Activated CD4-positive, alpha-beta T cell treated with anti-CD3 and anti-CD28 coated beads, Interleukin-2, amount 10 ng/mL, durations not matched to agents 7 days and 5 days (primary cell): ENCODE data around the gene TMIE. TPM values are rescaled to one million over a fixed set of nuclear protein-coding genes. Genes with fewer than 3 reads are reported as not detected.
"Not testable (repeated sequence)": the region's sequence is repeated elsewhere in the genome, so short reads cannot be mapped to it uniquely, and the experiment has no call there.

Experiments
- CTCF ChIA-PET: fragments of 350-600 bp; sonication (Branson Sonifier 250); formaldehyde crosslinking; loops from one replicate; lab custom pipeline; 2021; ENCODE audit warnings: antibody characterized with exemption; lab: Charles Lee
- POLR2A ChIA-PET: fragments of 350-600 bp; sonication (Branson Sonifier 250); formaldehyde crosslinking; loops from one replicate; lab custom pipeline; 2021; ENCODE audit warnings: antibody characterized with exemption; lab: Charles Lee
- DNase-seq: peaks from one replicate; pipeline ENCODE4 v3.0.0-alpha.2; 2020
- H3K27ac Mint-ChIP-seq: one replicate; pipeline ENCODE4 v1.8.0; 2021; ENCODE audit warnings: mild to moderate bottlenecking, moderate library complexity, mixed read lengths
- H3K27me3 Mint-ChIP-seq: one replicate; pipeline ENCODE4 v1.8.0; 2021; ENCODE audit warnings: mixed read lengths
- H3K36me3 Mint-ChIP-seq: one replicate; pipeline ENCODE4 v1.8.0; 2021; ENCODE audit warnings: low read depth, mixed read lengths
- H3K4me1 Mint-ChIP-seq: one replicate; pipeline ENCODE4 v1.8.0; 2021; ENCODE audit warnings: mixed read lengths
- H3K4me3 Mint-ChIP-seq: one replicate; pipeline ENCODE4 v1.8.0; 2021; ENCODE audit warnings: mild to moderate bottlenecking, moderate library complexity, mixed read lengths
- H3K9me3 Mint-ChIP-seq: one replicate; pipeline ENCODE4 v1.8.0; 2021; ENCODE audit warnings: mixed read lengths
- total RNA-seq, 2 experiments: library from RNA; stranded (reverse); gene quantifications; one replicate each; pipeline ENCODE4 v1.2.3, GENCODE V29; 2021

Gene TMIE
- total RNA-seq, 2 experiments from 2014 or later = 1.2 to 1.6 TPM

GRCh38 chr3:46699676-46700523 is 1.3 kb upstream of the TMIE start:
- Mint-ChIP-seq H3K4me1 (peaks cover 27% of the 10 kb centered on the region), H3K9me3 (no peaks in the 10 kb centered on the region), H3K4me3 (no peak overlapping the region), H3K27ac (no peak overlapping the region), H3K27me3 (peaks cover 15% of the 10 kb centered on the region), H3K36me3 (no peaks in the 10 kb centered on the region)
- DNase-seq = no peak
- ChIA-PET POLR2A (interaction anchor here (0.6 kb wide), 1 partner anchor 1322 kb away, joined by 4 read pairs; no protein-coding TSS in a partner anchor), CTCF (interaction anchor here (0.6 kb wide), 1 partner anchor 15 kb away, joined by 3 read pairs; no protein-coding TSS in a partner anchor)

GRCh38 chr3:46700772-46701171 is 420 bp upstream of the TMIE start:
- CTCF ChIA-PET = no interaction called here
- Mint-ChIP-seq H3K27ac (no peak overlapping the region), H3K36me3 (no peaks in the 10 kb centered on the region)

GRCh38 chr3:46702246-46703012 is 1.2 kb downstream of the TMIE start:
- H3K4me3 Mint-ChIP-seq = no peak overlapping the region
- no peak for DNase-seq
- H3K27me3 Mint-ChIP-seq = peaks cover 15% of the 10 kb centered on the region
- CTCF ChIA-PET = interaction anchor here (0.6 to 1.0 kb wide), 3 partner anchors 11 to 441 kb away, joined by 3 read pairs; no protein-coding TSS in a partner anchor
- no peak overlapping the region for H3K27ac Mint-ChIP-seq
- H3K36me3 Mint-ChIP-seq = no peaks in the 10 kb centered on the region
- peaks cover 9% of the 10 kb centered on the region for H3K4me1 Mint-ChIP-seq
- no peaks in the 10 kb centered on the region for H3K9me3 Mint-ChIP-seq
- POLR2A ChIA-PET = no interaction called here

More at GRCh38 chr3:46700772-46701171, 420 bp upstream of the TMIE start:
- DNase-seq = no peak
- H3K4me1 Mint-ChIP-seq = peaks cover 19% of the 10 kb centered on the region
- POLR2A ChIA-PET = no interaction called here
- no peaks in the 10 kb centered on the region for H3K9me3 Mint-ChIP-seq
- peaks cover 15% of the 10 kb centered on the region for H3K27me3 Mint-ChIP-seq
- H3K4me3 Mint-ChIP-seq = no peak overlapping the region

- no peaks in the 10 kb centered on the region for H3K36me3 Mint-ChIP-seq
- no peaks in the 10 kb centered on the region for H3K9me3 Mint-ChIP-seq
- ChIA-PET CTCF (interaction anchor here (1.0 kb wide), 2 partner anchors 12 to 61 kb away, joined by 3 read pairs; no protein-coding TSS in a partner anchor), POLR2A (no interaction called here)
- DNase-seq = no peak
- H3K27me3 Mint-ChIP-seq = peaks cover 15% of the 10 kb centered on the region
- peak overlapping the region; percentile 36 for H3K27ac Mint-ChIP-seq
- H3K4me3 Mint-ChIP-seq = no peak overlapping the region
- H3K4me1 Mint-ChIP-seq = peaks cover 6% of the 10 kb centered on the region
Observed at GRCh38 chr3:46703013-46703520, 1.9 kb downstream of the TMIE start.

- H3K4me1 Mint-ChIP-seq, H3K9me3 Mint-ChIP-seq, H3K4me3 Mint-ChIP-seq, H3K36me3 Mint-ChIP-seq, H3K27ac Mint-ChIP-seq, DNase-seq, CTCF ChIA-PET, POLR2A ChIA-PET: not testable (repeated sequence)
- peaks cover 15% of the 10 kb centered on the region for H3K27me3 Mint-ChIP-seq
Observed at GRCh38 chr3:46704346-46704745, 3.2 kb downstream of the TMIE start.

GRCh38 chr3:46705022-46705530 is 3.9 kb downstream of the TMIE start:
- Mint-ChIP-seq H3K9me3 (no peaks in the 10 kb centered on the region), H3K4me1 (peaks cover 6% of the 10 kb centered on the region), H3K4me3 (no peak overlapping the region), H3K27ac (no peak overlapping the region), H3K27me3 (peaks cover 15% of the 10 kb centered on the region), H3K36me3 (no peaks in the 10 kb centered on the region)
- ChIA-PET CTCF (interaction anchor here (0.6 to 1.2 kb wide), 3 partner anchors 10 to 43 kb away, joined by 3 to 4 read pairs (median 3); no protein-coding TSS in a partner anchor), POLR2A (no interaction called here)
- DNase-seq = peak; percentile 74

- Mint-ChIP-seq H3K36me3 (no peaks in the 10 kb centered on the region), H3K27me3 (peaks cover 12% of the 10 kb centered on the region), H3K27ac (no peak overlapping the region), H3K4me1 (peaks cover 6% of the 10 kb centered on the region), H3K4me3 (no peak overlapping the region), H3K9me3 (no peaks in the 10 kb centered on the region)
- POLR2A ChIA-PET = no interaction called here
- CTCF ChIA-PET = interaction anchor here (0.6 to 1.2 kb wide), 4 partner anchors 9 to 44 kb away, joined by 3 to 4 read pairs (median 3); no protein-coding TSS in a partner anchor
- DNase-seq = no peak
Observed at GRCh38 chr3:46705751-46706552, 4.8 kb downstream of the TMIE start.

GRCh38 chr3:46706771-46707582 is 5.8 kb downstream of the TMIE start:
- Mint-ChIP-seq H3K4me1 (peaks cover 2% of the 10 kb centered on the region), H3K27ac (no peak overlapping the region), H3K9me3 (no peaks in the 10 kb centered on the region), H3K27me3 (peaks cover 7% of the 10 kb centered on the region), H3K4me3 (no peak overlapping the region), H3K36me3 (no peaks in the 10 kb centered on the region)
- DNase-seq = no peak
- ChIA-PET CTCF (interaction anchor here (0.9 to 1.2 kb wide), 3 partner anchors 9 to 14 kb away, joined by 3 to 4 read pairs (median 3); no protein-coding TSS in a partner anchor), POLR2A (no interaction called here)

GRCh38 chr3:46707601-46708011 is 6.4 kb downstream of the TMIE start:
- ChIA-PET POLR2A (no interaction called here), CTCF (interaction anchor here (0.9 to 1.2 kb wide), 4 partner anchors 8 to 187 kb away, joined by 3 to 4 read pairs (median 3); partner anchors contain the start of gene PRSS50)
- DNase-seq = no peak
- peaks cover under 1% of the 10 kb centered on the region for H3K27me3 Mint-ChIP-seq
- no peak overlapping the region for H3K27ac Mint-ChIP-seq
- no peaks in the 10 kb centered on the region for H3K36me3 Mint-ChIP-seq
- H3K4me3 Mint-ChIP-seq = no peak overlapping the region
- no peaks in the 10 kb centered on the region for H3K4me1 Mint-ChIP-seq
- no peaks in the 10 kb centered on the region for H3K9me3 Mint-ChIP-seq

GRCh38 chr3:46708401-46709156 is 7.4 kb downstream of the TMIE start:
- Mint-ChIP-seq H3K4me3 (no peak overlapping the region), H3K27me3 (no peaks in the 10 kb centered on the region), H3K27ac (no peak overlapping the region), H3K4me1 (no peaks in the 10 kb centered on the region), H3K9me3 (no peaks in the 10 kb centered on the region), H3K36me3 (no peaks in the 10 kb centered on the region)
- DNase-seq = no peak
- CTCF ChIA-PET = interaction anchor here (1.1 to 1.2 kb wide), 2 partner anchors 9 to 186 kb away, joined by 3 read pairs; partner anchors contain the start of gene PRSS50
- POLR2A ChIA-PET = no interaction called here
